Mesendoderm (in vitro differentiated cells): ENCODE data around the gene CTR9.

ENCODE experiments used
- DNase-seq: peaks from one replicate; pipeline ENCODE4 v3.0.0; 2013
- H2AK5ac ChIP-seq: 2 replicates; pipeline ENCODE4 v1.6.1; 2013; ENCODE audit warnings: low read length, inconsistent platforms
- H2BK120ac ChIP-seq: 2 replicates; pipeline ENCODE4 v1.6.1; 2013; ENCODE audit warnings: low read depth, mild to moderate bottlenecking, low read length, moderate library complexity, mixed read lengths
- H2BK15ac ChIP-seq: replicated peaks from 2 replicates; pipeline ENCODE4 v1.6.1; 2013; ENCODE audit warnings: low read depth, mild to moderate bottlenecking, moderate library complexity
- H2BK5ac ChIP-seq: 2 replicates; pipeline ENCODE4 v1.6.1; 2013; ENCODE audit warnings: low read length, inconsistent platforms
- H3K18ac ChIP-seq: 2 replicates; pipeline ENCODE4 v1.6.1; 2013; ENCODE audit warnings: mild to moderate bottlenecking, low read length, mixed read lengths
- H3K23ac ChIP-seq: one replicate; pipeline ENCODE4 v1.6.1; 2013; ENCODE audit warnings: low read length
- H3K27ac ChIP-seq: 2 replicates; pipeline ENCODE4 v1.5.1; 2013; ENCODE audit warnings: low read depth, mild to moderate bottlenecking, inconsistent platforms, low read length, moderate library complexity
- H3K27me3 ChIP-seq: 2 replicates; pipeline ENCODE4 v1.6.1; 2013; ENCODE audit warnings: low read length, control low read depth, mild to moderate bottlenecking, inconsistent platforms; ENCODE audit not compliant: insufficient read depth, poor library complexity
- H3K36me3 ChIP-seq: 2 replicates; pipeline ENCODE4 v1.6.1; 2013; ENCODE audit warnings: low read length, inconsistent platforms; ENCODE audit not compliant: control insufficient read depth, insufficient read depth
- H3K4ac ChIP-seq: one replicate; pipeline ENCODE4 v1.6.1; 2013; ENCODE audit warnings: low read depth, mild to moderate bottlenecking, low read length, moderate library complexity
- H3K4me1 ChIP-seq: 2 replicates; pipeline ENCODE4 v1.6.1; 2013; ENCODE audit warnings: low read depth, low read length, inconsistent platforms; ENCODE audit not compliant: control insufficient read depth
- H3K4me2 ChIP-seq: 2 replicates; pipeline ENCODE4 v1.6.1; 2013; ENCODE audit warnings: low read length
- H3K4me3 ChIP-seq: 2 replicates; pipeline ENCODE4 v1.5.1; 2013; ENCODE audit warnings: mild to moderate bottlenecking, low read length
- H3K56ac ChIP-seq: one replicate; pipeline ENCODE4 v1.6.1; 2013; ENCODE audit warnings: low read length
- H3K79me1 ChIP-seq: 2 replicates; pipeline ENCODE4 v1.6.1; 2013; ENCODE audit warnings: low read length, inconsistent platforms
- H3K79me2 ChIP-seq: 2 replicates; pipeline ENCODE4 v1.6.1; 2013; ENCODE audit warnings: mild to moderate bottlenecking, low read length; ENCODE audit not compliant: control insufficient read depth, insufficient read depth
- H3K9ac ChIP-seq: 2 replicates; pipeline ENCODE4 v1.6.1; 2013; ENCODE audit warnings: low read length, inconsistent platforms
- H4K5ac ChIP-seq: one replicate; pipeline ENCODE4 v1.6.1; 2013; ENCODE audit warnings: low read length
- H4K8ac ChIP-seq: one replicate; pipeline ENCODE4 v1.6.1; 2013; ENCODE audit warnings: low read depth, mild to moderate bottlenecking, control low read depth, low read length, moderate library complexity
- WGBS: extraction: QIAGEN DNeasy Blood & Tissue Kit; methylation state at CpG from one replicate; pipeline ENCODE4 v1.1.7; 2013; ENCODE audit warnings: low lambda C conversion rate, missing lambda C conversion rate; ENCODE audit not compliant: insufficient coverage; ENCODE audit errors: extremely low coverage; 5-methylcytosine and 5-hydroxymethylcytosine counted together

CTR9 gene

DNA sequence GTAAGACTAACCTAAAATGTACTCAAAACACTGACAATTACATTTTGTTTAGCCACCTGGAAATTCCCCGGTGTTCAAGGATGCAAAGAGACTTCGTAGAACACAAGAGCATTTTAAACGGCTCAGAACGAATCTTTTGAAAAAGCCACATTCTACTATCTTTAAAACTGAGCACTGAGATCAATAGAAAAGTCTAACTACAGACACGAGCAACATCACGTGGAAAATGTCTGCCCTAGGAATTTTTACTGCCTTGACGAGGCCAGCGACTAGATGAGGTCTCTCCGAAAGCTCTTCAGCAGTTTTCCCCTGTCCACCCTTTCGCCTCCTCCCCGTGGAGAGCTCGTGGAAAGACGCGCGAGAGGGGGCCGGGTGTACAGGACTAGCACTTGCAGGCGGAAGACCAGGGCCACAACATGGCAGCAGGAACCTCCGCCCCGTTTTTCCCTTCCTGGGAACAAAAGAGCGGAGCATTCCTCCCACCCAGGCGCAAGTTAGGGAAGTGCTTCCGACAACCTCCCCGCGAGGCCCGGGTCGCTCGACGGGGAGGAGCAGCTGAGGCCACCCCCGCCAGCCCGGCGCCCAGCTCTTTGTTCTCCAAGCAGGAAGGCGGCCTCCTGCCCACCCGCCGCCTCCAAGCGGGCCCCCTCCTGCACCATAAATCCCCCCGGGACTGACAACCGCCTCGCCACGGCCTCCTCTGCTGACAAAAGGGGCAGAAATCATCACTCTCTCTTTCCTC, 56.6 kb downstream of the CTR9 start:
- Histone ChIP-seq H2BK5ac (peak overlapping the region; percentile 99), H3K27me3 (no peaks in the 10 kb centered on the region), H3K79me2 (peaks cover 30% of the 10 kb centered on the region), H3K36me3 (peaks cover 20% of the 10 kb centered on the region), H3K18ac (peak overlapping the region; percentile 64), H3K27ac (peak overlapping the region; percentile 85), H3K56ac (peak overlapping the region; percentile 100), H4K5ac (no peak overlapping the region), H4K8ac (no peak overlapping the region), H3K4ac (peak overlapping the region; percentile 76), H2AK5ac (peak overlapping the region; percentile 85), H3K4me2 (peak overlapping the region; percentile 70), H2BK120ac (peak overlapping the region; percentile 0), H3K4me3 (peak overlapping the region; percentile 94), H3K9ac (peak overlapping the region; percentile 100), H3K79me1 (peaks cover 17% of the 10 kb centered on the region), H2BK15ac (no peak overlapping the region), H3K23ac (peak overlapping the region; percentile 100), H3K4me1 (no peaks in the 10 kb centered on the region)
- peak; percentile 58 for DNase-seq
- no CpG with 5 or more reads among the region's 39 CpGs for WGBS

DNA sequence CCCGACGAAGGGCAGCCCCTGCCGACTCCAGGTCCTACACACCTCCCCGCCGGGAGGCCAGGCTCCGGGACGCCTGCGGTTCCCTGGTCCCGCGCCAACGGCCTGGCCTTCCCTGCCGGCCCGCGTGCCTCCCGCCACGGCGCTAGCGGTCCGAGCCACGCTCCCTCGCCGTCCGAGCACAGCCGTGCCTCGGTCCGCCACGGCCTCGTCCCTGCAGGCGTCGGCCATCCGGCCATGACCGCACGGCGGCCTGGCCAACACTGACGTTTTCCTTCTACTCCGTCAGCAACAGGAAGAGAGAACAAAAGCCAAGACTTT, 57.1 kb downstream of the CTR9 start:
- Histone ChIP-seq H3K23ac (peak overlapping the region; percentile 100), H3K18ac (peak overlapping the region; percentile 64), H3K27ac (peak overlapping the region; percentile 85), H2BK15ac (no peak overlapping the region), H3K27me3 (no peaks in the 10 kb centered on the region), H3K4me3 (peak overlapping the region; percentile 94), H3K4me1 (no peaks in the 10 kb centered on the region), H4K8ac (no peak overlapping the region), H3K79me2 (peaks cover 30% of the 10 kb centered on the region), H3K4me2 (peak overlapping the region; percentile 14), H2BK120ac (peak overlapping the region; percentile 0), H2BK5ac (peak overlapping the region; percentile 99), H4K5ac (no peak overlapping the region), H3K4ac (peak overlapping the region; percentile 76), H3K9ac (peak overlapping the region; percentile 100), H3K56ac (peak overlapping the region; percentile 100), H3K79me1 (peaks cover 17% of the 10 kb centered on the region), H3K36me3 (peaks cover 17% of the 10 kb centered on the region), H2AK5ac (peak overlapping the region; percentile 85)
- WGBS, result no CpG with 5 or more reads among the region's 36 CpGs
- DNase-seq, result no peak

GRCh38 chr11:10808553-10809372, 57.7 kb downstream of the CTR9 start, which contains the start of gene EIF4G2:
Gene EIF4G2 (minus strand): TSS chr11:10808926.
- Histone ChIP-seq H2BK120ac (peak within 1 kb of the TSS; percentile 0), H3K27ac (peak within 1 kb of the TSS; percentile 90), H3K4ac (peak within 1 kb of the TSS; percentile 76), H3K23ac (peak within 1 kb of the TSS; percentile 100), H3K56ac (peak within 1 kb of the TSS; percentile 100), H3K9ac (peak within 1 kb of the TSS; percentile 100), H3K79me2 (peaks cover 30% of the 10 kb centered on the region), H2BK5ac (peak within 1 kb of the TSS; percentile 99), H3K36me3 (peaks cover 12% of the 10 kb centered on the region), H3K79me1 (peaks cover 13% of the 10 kb centered on the region), H4K8ac (no peak within 1 kb of the TSS), H3K27me3 (no peaks in the 10 kb centered on the region), H3K4me3 (peak within 1 kb of the TSS; percentile 94), H3K18ac (peak within 1 kb of the TSS; percentile 86), H3K4me1 (no peaks in the 10 kb centered on the region), H2AK5ac (peak within 1 kb of the TSS; percentile 85), H4K5ac (no peak within 1 kb of the TSS), H3K4me2 (peak within 1 kb of the TSS; percentile 70), H2BK15ac (no peak within 1 kb of the TSS)
- DNase-seq, result peak; percentile 99
- WGBS, result no CpG with 5 or more reads among the region's 65 CpGs

DNA sequence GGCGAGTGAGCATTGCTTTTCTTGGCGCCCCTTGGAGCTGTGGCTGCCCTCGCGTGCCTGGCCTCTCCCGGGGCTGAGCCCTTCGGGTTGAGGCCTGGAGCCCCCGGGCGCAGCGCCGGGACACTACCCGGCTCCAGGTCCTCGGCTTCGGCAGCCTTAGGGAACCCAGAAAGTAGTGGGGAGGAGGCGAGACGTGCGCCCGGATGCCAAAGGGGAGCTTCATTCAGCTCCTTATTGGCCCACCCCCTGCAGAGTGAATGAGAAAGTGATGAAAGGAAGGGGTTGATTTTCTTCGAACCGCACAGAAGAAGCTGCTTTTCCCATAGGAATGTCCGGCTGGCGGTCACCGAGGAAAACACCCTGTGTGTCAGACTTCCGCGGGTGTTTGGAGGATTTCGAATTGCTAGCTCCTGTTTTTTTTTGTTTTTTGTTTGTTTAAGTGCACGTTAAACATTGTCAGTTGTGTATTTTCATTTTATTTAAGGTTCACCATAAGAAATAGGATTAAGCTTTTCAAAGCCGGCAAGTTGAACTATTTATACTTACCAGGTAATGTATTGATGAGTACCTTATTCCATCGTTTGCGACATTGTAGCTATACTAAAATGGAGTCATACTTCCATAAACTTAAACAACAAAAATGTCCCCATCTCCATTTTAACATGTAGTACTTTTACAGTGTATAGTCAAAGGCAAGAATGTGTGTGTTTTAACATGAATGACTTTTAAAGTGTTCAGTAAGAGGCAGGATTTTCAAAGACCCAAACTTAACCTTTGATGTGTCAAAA, 58.5 kb downstream of the CTR9 start:
- Histone ChIP-seq H3K23ac (no peak overlapping the region), H3K4me1 (no peaks in the 10 kb centered on the region), H3K56ac (peak overlapping the region; percentile 95), H3K4me3 (peak overlapping the region; percentile 54), H3K9ac (peak overlapping the region; percentile 84), H3K27me3 (no peaks in the 10 kb centered on the region), H3K79me1 (peaks cover 10% of the 10 kb centered on the region), H3K36me3 (peaks cover 7% of the 10 kb centered on the region), H3K4me2 (peak overlapping the region; percentile 50), H3K4ac (peak overlapping the region; percentile 46), H2BK15ac (no peak overlapping the region), H2AK5ac (no peak overlapping the region), H2BK5ac (no peak overlapping the region), H4K5ac (no peak overlapping the region), H3K27ac (peak overlapping the region; percentile 90), H3K79me2 (peaks cover 30% of the 10 kb centered on the region), H2BK120ac (no peak overlapping the region), H3K18ac (peak overlapping the region; percentile 86), H4K8ac (no peak overlapping the region)
- no CpG with 5 or more reads among the region's 29 CpGs for WGBS
- peak; percentile 84 for DNase-seq

DNA sequence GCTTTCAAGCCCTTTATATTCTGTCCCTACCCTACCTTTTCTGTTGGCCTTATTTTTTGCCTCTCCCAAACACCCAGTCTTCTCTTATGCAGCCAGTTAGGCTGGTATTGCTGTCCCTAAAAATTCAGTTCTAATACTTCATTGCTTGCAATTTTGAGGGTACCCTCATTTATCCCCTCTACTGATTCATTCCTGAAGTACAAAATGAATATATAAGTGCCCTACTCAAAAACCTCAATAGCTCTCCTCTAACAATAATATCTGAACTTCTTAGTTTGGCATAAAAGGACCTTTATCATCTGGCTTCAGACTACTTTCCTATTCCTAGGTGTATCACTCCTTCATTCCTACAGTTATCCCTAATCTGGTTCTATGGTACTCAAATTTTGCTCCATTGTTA, 62.9 kb downstream of the CTR9 start:
- Histone ChIP-seq H3K4me2 (no peak overlapping the region), H3K36me3 (no peaks in the 10 kb centered on the region), H3K4me1 (no peaks in the 10 kb centered on the region), H2AK5ac (no peak overlapping the region), H3K27ac (no peak overlapping the region), H3K27me3 (no peaks in the 10 kb centered on the region), H3K56ac (no peak overlapping the region), H3K4ac (no peak overlapping the region), H3K9ac (no peak overlapping the region), H4K8ac (no peak overlapping the region), H2BK5ac (no peak overlapping the region), H4K5ac (no peak overlapping the region), H3K4me3 (no peak overlapping the region), H3K79me2 (no peaks in the 10 kb centered on the region), H3K23ac (no peak overlapping the region), H3K79me1 (no peaks in the 10 kb centered on the region), H2BK15ac (no peak overlapping the region), H3K18ac (no peak overlapping the region), H2BK120ac (no peak overlapping the region)
- DNase-seq, result no peak
